Measurements from ENCODE around the gene GDF10.

The GDF10 gene

GRCh38 chr10:47359626-47360418, 59.8 kb downstream of the GDF10 start:
- no peaks in the 10 kb centered on the region for H3K4me1 ChIP-seq (ENCODE audit: control insufficient read depth, insufficient read depth, low read length)

GRCh38 chr10:47360419-47361040, 60.5 kb downstream of the GDF10 start:
- Histone ChIP-seq H3K36me3 (ENCODE audit: control insufficient read depth, insufficient read depth, low read length) (no peaks in the 10 kb centered on the region), H3K9me3 (ENCODE audit: control insufficient read depth, low read length) (no peaks in the 10 kb centered on the region), H3K27me3 (ENCODE audit: control insufficient read depth, insufficient read depth, low read length, poor library complexity, severe bottlenecking) (no peaks in the 10 kb centered on the region), H3K4me1 (ENCODE audit: control insufficient read depth, insufficient read depth, low read length) (no peaks in the 10 kb centered on the region), H3K4me3 (ENCODE audit: insufficient read depth, low read depth, low read length) (no peak overlapping the region), H3K27ac (ENCODE audit: insufficient read depth, low read depth, low read length, poor library complexity, severe bottlenecking) (no peak overlapping the region)
- WGBS, 2 experiments, result 87 to 89% methylated on average over 14 of the region's 14 CpGs

More at GRCh38 chr10:47359626-47360418, 59.8 kb downstream of the GDF10 start:
- H3K36me3 ChIP-seq (ENCODE audit: control insufficient read depth, insufficient read depth, low read length), result no peaks in the 10 kb centered on the region
- no peak overlapping the region for H3K4me3 ChIP-seq (ENCODE audit: insufficient read depth, low read depth, low read length)
- H3K9me3 ChIP-seq (ENCODE audit: control insufficient read depth, low read length), result no peaks in the 10 kb centered on the region
- WGBS, 2 experiments, result 89% methylated on average over 4 of the region's 4 CpGs
- H3K27me3 ChIP-seq (ENCODE audit: control insufficient read depth, insufficient read depth, low read length, poor library complexity, severe bottlenecking), result no peaks in the 10 kb centered on the region
- no peak overlapping the region for H3K27ac ChIP-seq (ENCODE audit: insufficient read depth, low read depth, low read length, poor library complexity, severe bottlenecking)

- Histone ChIP-seq H3K36me3 (ENCODE audit: control insufficient read depth, insufficient read depth, low read length) (no peaks in the 10 kb centered on the region), H3K27me3 (ENCODE audit: control insufficient read depth, insufficient read depth, low read length, poor library complexity, severe bottlenecking) (no peaks in the 10 kb centered on the region), H3K27ac (ENCODE audit: insufficient read depth, low read depth, low read length, poor library complexity, severe bottlenecking) (no peak overlapping the region), H3K4me3 (ENCODE audit: insufficient read depth, low read depth, low read length) (no peak overlapping the region), H3K4me1 (ENCODE audit: control insufficient read depth, insufficient read depth, low read length) (no peaks in the 10 kb centered on the region), H3K9me3 (ENCODE audit: control insufficient read depth, low read length) (no peaks in the 10 kb centered on the region)
- WGBS, 2 experiments, result 45 to 47% methylated on average over 9 of the region's 9 CpGs
Measured at GRCh38 chr10:47361293-47361692, 61.3 kb downstream of the GDF10 start.

- 90 to 96% methylated on average over 3 of the region's 3 CpGs for WGBS, 2 experiments
Measured at GRCh38 chr10:47362199-47362598, 62.2 kb downstream of the GDF10 start.

More at GRCh38 chr10:47362199-47362598, 62.2 kb downstream of the GDF10 start:
- Histone ChIP-seq H3K27me3 (ENCODE audit: control insufficient read depth, insufficient read depth, low read length, poor library complexity, severe bottlenecking) (no peaks in the 10 kb centered on the region), H3K4me3 (ENCODE audit: insufficient read depth, low read depth, low read length) (no peak overlapping the region), H3K9me3 (ENCODE audit: control insufficient read depth, low read length) (no peaks in the 10 kb centered on the region), H3K4me1 (ENCODE audit: control insufficient read depth, insufficient read depth, low read length) (no peaks in the 10 kb centered on the region), H3K36me3 (ENCODE audit: control insufficient read depth, insufficient read depth, low read length) (no peaks in the 10 kb centered on the region), H3K27ac (ENCODE audit: insufficient read depth, low read depth, low read length, poor library complexity, severe bottlenecking) (no peak overlapping the region)
